Measurements from ENCODE around the gene TAX1BP3.

The TAX1BP3 gene

GRCh38 chr17:3622977-3623594 lies 45.3 kb downstream of the TAX1BP3 start:
- no peak for DNase-seq

- no peak for DNase-seq
Measured at GRCh38 chr17:3621146-3621720, 47.1 kb downstream of the TAX1BP3 start.

- no peak for DNase-seq
Measured at GRCh38 chr17:3615160-3615870, 53.1 kb downstream of the TAX1BP3 start.

- DNase-seq: no peak
Measured at GRCh38 chr17:3613124-3613523, 55.3 kb downstream of the TAX1BP3 start.
